ENCODE results near the gene ZNF783.
A peak's percentile ranks its signal among the peaks of the same experiment; 100 is the strongest.

Gene ZNF783

DNA sequence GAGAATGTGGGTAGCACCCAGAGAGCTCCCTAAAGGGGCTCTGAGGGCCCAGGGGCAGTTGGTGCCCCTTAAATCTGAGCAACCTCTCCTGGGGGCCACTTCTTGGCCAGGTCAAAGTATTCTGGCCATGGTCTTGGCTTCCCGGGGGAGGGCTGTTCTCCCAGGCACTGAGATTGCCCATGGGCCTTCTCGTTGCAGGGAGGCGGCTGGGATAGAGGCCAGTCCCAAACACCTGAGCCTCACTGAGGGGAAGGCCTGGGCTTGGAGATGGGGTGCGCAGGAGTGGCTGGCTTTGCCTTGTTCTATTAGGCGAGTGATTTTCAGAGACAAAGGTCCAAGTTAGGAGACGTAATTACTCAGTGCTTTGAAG lies 33.5 kb downstream of the ZNF783 start:
- Mint-ChIP-seq H3K9me3 (peaks cover 5% of the 10 kb centered on the region), H3K36me3 (peaks cover 25% of the 10 kb centered on the region), H3K4me1 (peaks cover 11% of the 10 kb centered on the region), H3K4me3 (no peak overlapping the region), H3K27me3 (no peaks in the 10 kb centered on the region), H3K27ac (no peak overlapping the region)
- no peak for ATAC-seq

DNA sequence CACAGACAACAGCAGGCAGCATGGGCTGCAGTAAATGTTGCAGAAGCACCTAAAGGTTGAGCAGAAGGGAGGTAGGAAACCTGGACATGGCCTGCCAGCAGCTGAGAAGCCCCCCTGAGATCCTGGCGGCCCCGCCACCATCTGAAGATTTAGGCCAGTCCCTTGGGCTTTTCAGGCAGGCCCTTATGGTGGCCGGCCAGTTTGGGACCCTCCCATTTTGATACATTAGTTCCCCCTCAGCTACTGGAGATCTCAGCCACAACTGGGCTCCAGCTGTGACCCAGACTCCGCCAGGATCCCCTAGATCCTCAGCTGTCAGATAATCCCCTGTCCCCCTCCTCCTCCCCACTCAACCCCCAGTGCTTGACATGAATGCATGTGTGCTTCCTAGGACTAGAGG lies 34.4 kb downstream of the ZNF783 start:
- H3K9me3 Mint-ChIP-seq = peaks cover 5% of the 10 kb centered on the region
- no peaks in the 10 kb centered on the region for H3K27me3 Mint-ChIP-seq
- ATAC-seq = no peak
- H3K27ac Mint-ChIP-seq = no peak overlapping the region
- H3K4me3 Mint-ChIP-seq = no peak overlapping the region
- peaks cover 5% of the 10 kb centered on the region for H3K4me1 Mint-ChIP-seq
- peaks cover 25% of the 10 kb centered on the region for H3K36me3 Mint-ChIP-seq

DNA sequence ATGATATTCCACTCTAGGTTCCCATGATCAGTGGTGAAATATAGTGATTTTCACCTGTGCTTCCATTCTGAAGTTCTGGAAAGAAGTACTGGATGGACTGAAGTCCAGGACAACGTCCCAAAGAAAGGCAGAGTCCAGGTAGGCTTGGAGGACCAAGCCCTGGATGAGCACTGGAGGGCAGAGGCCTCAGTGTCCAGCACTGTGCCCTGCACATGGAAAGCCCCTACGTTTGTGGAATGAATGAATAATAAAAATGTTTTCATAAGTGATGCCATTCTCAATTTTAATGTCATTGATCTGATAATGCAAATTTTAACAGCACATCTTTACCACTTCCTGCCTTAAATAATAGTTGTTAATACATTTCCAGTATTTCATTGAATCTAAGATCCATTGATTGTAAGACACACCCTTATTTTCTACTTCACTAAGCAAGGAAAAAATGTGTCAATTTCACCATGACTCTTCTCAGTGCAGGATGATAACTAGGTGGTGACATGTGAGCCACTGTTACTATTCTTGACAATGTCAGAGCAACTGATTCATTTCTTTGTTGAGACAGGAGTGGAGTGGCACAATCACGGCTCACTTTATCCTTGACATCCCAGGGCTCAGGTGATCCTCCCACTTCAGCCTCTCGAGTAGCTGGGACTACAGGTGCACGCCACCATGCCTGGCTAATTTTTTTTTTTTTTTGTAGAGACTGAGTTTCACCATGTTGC lies 35.2 kb downstream of the ZNF783 start:
- H3K4me1 Mint-ChIP-seq = peaks cover 5% of the 10 kb centered on the region
- no peak overlapping the region for H3K4me3 Mint-ChIP-seq

DNA sequence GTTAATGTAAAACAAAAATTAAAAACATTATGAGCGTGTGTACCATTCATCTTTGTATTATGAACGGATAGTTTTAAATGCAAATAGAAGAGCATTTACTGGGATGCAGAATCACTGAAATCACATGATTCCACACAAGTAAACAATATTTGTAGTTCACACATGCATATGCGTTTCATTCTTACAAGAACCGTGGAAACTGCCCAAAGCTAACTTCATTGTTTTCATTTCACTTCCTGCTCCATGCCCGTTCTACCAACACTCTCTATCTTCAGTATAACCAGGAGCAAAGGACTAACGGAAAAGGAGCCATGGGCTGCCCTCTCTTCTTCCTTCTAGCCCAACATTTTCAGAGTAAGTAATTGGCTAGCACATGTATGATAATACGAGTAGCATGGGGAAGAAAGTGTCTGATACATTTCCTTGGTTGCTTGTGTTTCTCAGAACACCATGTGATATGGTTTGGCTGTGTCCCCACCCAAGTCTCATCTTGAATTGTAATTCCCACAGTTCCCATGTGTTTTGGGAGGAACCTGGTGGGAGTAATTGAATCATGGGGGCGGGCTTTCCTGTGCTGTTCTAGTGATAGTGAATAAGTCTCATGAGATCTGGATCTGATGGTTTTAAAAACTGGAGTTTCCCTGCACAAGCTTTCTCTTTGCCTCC lies 38.8 kb downstream of the ZNF783 start:
- peaks cover 5% of the 10 kb centered on the region for H3K9me3 Mint-ChIP-seq
- no peak overlapping the region for H3K4me3 Mint-ChIP-seq
- peaks cover 6% of the 10 kb centered on the region for H3K36me3 Mint-ChIP-seq
- peaks cover 5% of the 10 kb centered on the region for H3K4me1 Mint-ChIP-seq
- no peak overlapping the region for H3K27ac Mint-ChIP-seq
- peaks cover 19% of the 10 kb centered on the region for H3K27me3 Mint-ChIP-seq
- no peak for ATAC-seq

More for the DNA sequence above, 35.2 kb downstream of the ZNF783 start:
- peaks cover 5% of the 10 kb centered on the region for H3K9me3 Mint-ChIP-seq
- no peak for ATAC-seq
- H3K27me3 Mint-ChIP-seq = no peaks in the 10 kb centered on the region
- no peak overlapping the region for H3K27ac Mint-ChIP-seq
- H3K36me3 Mint-ChIP-seq = peaks cover 25% of the 10 kb centered on the region

DNA sequence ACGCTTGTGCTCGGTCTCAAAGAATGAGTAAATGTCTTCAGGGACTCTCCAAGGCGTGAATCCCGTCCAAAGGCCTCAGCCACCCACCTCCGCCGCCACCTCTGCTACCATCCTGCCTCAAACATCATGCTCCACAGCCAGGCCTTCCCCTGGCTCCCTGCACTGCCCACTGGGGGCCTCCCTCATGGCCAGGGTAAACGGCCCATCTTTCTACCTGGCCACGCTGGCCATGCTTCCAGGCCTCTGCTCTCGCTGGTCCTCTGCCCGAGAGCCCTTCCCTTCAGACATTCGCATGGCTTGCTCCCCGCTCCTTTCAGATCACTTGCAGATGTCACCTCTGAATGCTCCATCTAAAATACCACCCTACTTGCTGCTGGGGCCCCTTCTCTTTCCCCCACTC lies 40.2 kb downstream of the ZNF783 start:
- peaks cover 27% of the 10 kb centered on the region for H3K27me3 Mint-ChIP-seq
- no peak overlapping the region for H3K4me3 Mint-ChIP-seq
- peaks cover 5% of the 10 kb centered on the region for H3K9me3 Mint-ChIP-seq
- H3K36me3 Mint-ChIP-seq = peaks cover 6% of the 10 kb centered on the region
- H3K4me1 Mint-ChIP-seq = peaks cover under 1% of the 10 kb centered on the region
- no peak for ATAC-seq
- H3K27ac Mint-ChIP-seq = no peak overlapping the region

DNA sequence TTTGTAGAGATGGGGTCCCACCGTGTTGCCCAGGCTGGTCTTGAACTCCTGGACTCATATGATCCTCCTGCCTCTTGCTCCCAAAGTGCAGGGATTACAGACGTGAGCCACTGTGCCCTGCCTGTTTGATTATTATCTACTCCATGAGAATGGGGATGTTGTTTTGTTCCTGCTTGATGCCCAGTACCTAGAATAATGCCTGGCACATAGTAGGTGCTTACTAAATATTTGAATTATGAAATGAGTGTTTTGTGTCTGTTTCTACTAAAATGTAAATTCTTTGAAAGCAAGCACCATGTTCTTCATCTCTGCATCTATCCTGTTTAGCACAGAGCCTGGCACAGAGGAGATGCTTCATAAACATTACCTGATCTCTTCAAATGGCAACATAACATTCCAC lies 40.9 kb downstream of the ZNF783 start:
- peaks cover 32% of the 10 kb centered on the region for H3K27me3 Mint-ChIP-seq
- H3K27ac Mint-ChIP-seq = no peak overlapping the region
- H3K36me3 Mint-ChIP-seq = peaks cover 3% of the 10 kb centered on the region
- no peaks in the 10 kb centered on the region for H3K4me1 Mint-ChIP-seq
- no peak for ATAC-seq
- H3K4me3 Mint-ChIP-seq = no peak overlapping the region
- peaks cover 5% of the 10 kb centered on the region for H3K9me3 Mint-ChIP-seq

DNA sequence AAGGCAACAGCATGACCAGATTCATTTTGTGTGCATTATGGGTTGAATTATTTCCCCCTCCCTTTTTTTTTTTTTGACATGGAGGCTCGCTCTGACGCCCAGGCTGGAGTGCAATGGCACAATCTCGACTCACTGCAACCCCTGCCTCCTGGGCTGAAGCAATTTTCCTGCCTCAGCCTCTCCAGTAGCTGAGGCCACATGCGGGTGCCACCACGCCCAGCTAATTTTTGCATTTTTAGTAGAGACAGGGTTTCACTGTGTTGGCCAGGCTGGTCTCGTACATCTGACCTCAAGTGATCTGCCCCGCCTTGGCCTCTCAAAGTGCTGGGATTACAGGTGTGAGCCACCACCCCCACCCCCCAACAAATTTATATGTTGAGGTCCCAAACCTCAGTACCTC lies 42.0 kb downstream of the ZNF783 start:
- no peaks in the 10 kb centered on the region for H3K36me3 Mint-ChIP-seq
- no peak overlapping the region for H3K4me3 Mint-ChIP-seq
- no peak overlapping the region for H3K27ac Mint-ChIP-seq
- peaks cover 32% of the 10 kb centered on the region for H3K27me3 Mint-ChIP-seq
- no peaks in the 10 kb centered on the region for H3K4me1 Mint-ChIP-seq
- peaks cover 1% of the 10 kb centered on the region for H3K9me3 Mint-ChIP-seq
- ATAC-seq = no peak

DNA sequence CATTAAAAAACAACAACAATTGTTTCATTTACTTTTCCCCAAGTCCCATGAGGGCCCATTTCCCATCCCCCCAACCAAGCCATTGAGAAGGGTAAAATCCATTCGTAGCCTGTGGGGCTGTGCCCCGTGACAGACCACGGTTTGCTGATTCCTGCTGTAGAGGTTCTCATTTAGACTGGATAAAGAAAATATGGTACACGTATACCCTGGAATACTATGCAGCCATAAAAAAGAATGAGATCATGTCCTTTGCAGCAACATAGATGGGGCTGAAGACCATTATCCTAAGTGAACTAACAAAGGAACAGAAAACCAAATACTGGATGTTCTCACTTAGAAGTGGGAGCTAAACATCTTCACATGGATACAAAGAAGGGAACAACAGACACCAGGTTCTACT lies 44.9 kb downstream of the ZNF783 start:
- H3K27ac Mint-ChIP-seq = no peak overlapping the region
- H3K4me1 Mint-ChIP-seq = no peaks in the 10 kb centered on the region
- H3K36me3 Mint-ChIP-seq = no peaks in the 10 kb centered on the region
- H3K9me3 Mint-ChIP-seq = no peaks in the 10 kb centered on the region
- no peak overlapping the region for H3K4me3 Mint-ChIP-seq
- peaks cover 32% of the 10 kb centered on the region for H3K27me3 Mint-ChIP-seq
- ATAC-seq = no peak

DNA sequence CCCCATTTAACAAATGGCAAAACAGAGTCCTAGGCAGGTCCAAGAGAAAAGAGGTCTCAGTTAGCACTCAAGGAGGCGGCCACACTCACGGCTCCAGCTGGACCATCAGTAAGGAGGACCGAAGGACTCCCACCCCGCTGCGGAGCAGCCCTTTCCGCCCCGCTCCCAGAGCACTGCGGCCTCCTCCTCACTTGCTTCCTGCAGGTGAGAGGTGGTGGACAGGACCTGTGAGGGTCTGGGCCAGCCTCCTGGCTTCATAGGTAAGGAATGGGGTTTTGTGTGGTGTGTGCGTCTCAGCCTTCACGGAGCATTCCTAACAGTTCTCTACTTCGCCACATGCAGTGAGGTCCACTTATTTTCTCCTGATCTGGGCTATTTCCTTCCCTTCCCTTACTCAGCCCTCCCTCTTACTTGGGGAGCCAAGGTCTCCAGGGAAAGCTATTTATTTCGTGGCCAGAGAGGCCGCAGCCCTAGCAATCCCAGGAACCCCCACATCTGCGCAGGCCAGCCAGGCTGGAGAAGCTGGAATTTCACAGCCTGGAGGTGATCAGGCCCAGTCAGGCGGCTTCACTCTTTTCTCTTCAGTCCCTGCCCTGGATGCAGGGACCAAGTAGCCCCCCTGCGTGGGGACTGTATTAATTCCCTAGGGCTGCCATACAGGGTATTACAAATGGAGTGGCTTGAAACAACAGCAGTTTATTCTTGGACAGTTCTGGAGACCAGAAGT lies 45.9 kb downstream of the ZNF783 start:
- no peak overlapping the region for H3K27ac Mint-ChIP-seq
- no peaks in the 10 kb centered on the region for H3K9me3 Mint-ChIP-seq
- H3K27me3 Mint-ChIP-seq = peaks cover 32% of the 10 kb centered on the region
- H3K4me3 Mint-ChIP-seq = no peak overlapping the region
- no peak for ATAC-seq
- no peaks in the 10 kb centered on the region for H3K36me3 Mint-ChIP-seq
- no peaks in the 10 kb centered on the region for H3K4me1 Mint-ChIP-seq

DNA sequence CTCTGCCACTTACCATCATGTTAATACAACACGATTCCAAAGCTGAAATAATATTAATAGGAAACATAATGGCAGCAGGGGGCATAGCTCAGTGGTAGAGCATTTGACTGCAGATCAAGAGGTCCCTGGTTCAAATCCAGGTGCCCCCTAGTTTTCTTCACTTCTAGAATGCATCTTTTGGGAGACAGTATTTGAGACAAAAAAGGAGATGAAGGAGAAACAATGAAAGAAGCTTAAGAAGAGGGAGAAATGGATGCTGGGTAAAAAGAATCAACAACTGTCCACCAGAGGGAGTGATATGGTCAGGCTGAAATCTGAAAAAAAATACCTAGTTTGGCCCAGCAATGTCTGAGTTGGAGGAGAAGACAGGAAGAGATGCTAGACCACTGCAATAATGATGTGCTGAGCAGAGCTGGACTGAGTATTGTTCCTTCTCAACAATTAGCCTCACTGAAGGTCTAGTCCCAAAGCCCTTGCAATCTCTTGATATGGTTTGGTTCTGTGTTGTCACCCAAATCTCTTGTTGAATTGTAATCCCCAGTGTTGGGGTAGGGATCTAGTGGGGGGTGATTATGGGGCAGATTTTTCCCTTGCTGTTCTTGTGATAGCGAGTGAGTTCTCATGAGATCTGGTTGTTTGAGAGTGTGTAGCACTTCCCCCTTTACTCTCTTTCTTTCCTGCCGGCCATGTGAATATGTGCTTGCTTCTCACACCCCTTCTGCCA lies 48.3 kb downstream of the ZNF783 start:
- Mint-ChIP-seq H3K27me3 (peaks cover 16% of the 10 kb centered on the region), H3K4me1 (no peaks in the 10 kb centered on the region), H3K27ac (no peak overlapping the region), H3K9me3 (no peaks in the 10 kb centered on the region), H3K4me3 (no peak overlapping the region), H3K36me3 (no peaks in the 10 kb centered on the region)
- ATAC-seq = peak; percentile 57

DNA sequence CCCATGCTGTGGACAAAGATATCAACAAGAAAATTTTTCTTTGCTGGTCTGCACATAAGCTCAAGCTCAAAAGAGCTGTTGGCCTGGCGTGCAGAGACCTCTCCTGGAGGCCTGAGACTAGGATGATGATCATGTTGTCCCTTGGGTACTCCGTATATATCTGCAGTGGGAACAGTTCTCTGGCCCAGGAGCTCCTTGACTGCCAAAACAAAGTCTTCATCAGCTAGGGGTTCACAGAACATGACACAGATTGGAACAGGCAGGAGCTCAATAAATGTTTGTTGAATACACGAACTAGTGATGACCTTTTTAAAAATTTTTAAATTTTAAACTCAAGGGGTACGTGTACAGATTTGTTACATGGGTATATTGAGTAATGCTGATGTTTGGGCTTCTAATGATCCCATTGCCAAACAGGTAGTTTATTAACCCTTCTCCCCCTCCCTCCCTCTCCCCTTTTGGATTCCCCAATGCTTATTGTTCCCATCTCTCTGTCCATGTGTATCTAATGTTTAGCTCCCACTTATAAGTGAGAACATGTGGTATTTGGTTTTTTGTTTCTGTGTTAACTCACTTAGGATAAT lies 49.1 kb downstream of the ZNF783 start:
- Mint-ChIP-seq H3K4me1 (no peaks in the 10 kb centered on the region), H3K27ac (no peak overlapping the region), H3K4me3 (no peak overlapping the region), H3K27me3 (peaks cover 11% of the 10 kb centered on the region), H3K9me3 (no peaks in the 10 kb centered on the region), H3K36me3 (no peaks in the 10 kb centered on the region)
- ATAC-seq = no peak

DNA sequence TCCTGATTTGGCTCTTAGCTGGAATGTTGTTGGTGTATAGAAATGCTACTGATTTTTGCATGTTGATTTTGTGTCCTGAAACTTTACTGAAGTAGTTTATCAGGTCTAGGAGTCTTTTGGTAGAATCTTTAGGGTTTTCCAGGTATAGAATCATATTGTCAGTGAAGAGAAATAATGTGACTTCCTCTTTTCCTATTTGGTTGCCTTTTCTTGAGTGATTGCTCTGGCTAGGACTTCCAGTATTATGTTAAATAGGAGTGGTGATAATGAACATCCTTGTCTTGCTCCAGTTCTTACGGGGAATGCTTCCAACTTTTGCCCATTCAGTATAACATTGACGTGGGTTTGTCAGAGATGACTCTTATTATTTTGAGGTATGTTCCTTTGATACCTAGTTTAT lies 52.0 kb downstream of the ZNF783 start:
- no peak for ATAC-seq
- no peak overlapping the region for H3K4me3 Mint-ChIP-seq
- no peak overlapping the region for H3K27ac Mint-ChIP-seq
- H3K9me3 Mint-ChIP-seq = no peaks in the 10 kb centered on the region
- H3K27me3 Mint-ChIP-seq = peaks cover 2% of the 10 kb centered on the region
- no peaks in the 10 kb centered on the region for H3K4me1 Mint-ChIP-seq
- no peaks in the 10 kb centered on the region for H3K36me3 Mint-ChIP-seq

DNA sequence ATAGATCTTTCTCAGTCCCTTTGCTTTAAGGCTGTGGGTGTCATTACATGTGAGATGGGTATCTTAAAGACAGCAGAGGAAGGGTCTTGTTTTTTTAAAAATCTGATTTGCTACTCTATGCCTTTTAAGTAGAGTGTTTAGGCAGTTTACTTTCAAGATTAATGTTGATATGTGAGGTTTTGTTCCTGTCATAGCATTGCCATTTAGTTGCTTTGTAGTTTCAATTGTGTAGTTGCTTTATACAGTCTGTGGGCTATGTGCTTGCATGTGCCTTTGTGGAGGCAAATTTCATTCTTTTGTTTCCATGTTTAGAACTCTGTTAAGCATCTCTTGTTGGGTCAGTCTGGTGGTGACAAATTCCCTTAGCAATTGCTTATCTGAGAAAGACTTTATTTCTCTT lies 54.6 kb downstream of the ZNF783 start:
- Mint-ChIP-seq H3K4me1 (peaks cover under 1% of the 10 kb centered on the region), H3K27ac (no peak overlapping the region), H3K27me3 (peaks cover 28% of the 10 kb centered on the region), H3K9me3 (no peaks in the 10 kb centered on the region), H3K4me3 (no peak overlapping the region), H3K36me3 (no peaks in the 10 kb centered on the region)
- no peak for ATAC-seq

DNA sequence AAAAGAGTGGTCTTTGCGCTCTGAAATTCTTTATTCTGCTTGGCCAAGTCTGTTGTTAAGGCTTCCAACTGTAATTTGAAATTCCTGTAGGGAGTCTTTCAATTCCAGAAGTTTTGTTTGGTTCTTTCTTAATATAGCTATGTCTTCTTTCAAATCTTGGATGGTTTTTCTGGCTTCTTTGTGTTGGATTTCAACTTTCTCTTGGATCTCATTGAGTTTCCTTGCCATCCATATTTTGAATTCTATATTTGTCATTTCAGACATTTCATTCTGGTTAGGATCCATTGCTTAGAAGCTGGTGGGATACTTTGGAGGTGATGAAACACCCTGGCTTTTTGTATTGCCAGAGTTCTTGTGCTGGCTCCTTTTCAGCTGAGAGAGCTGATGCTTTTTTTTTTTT lies 55.5 kb downstream of the ZNF783 start:
- Mint-ChIP-seq H3K27me3 (peaks cover 36% of the 10 kb centered on the region), H3K9me3 (no peaks in the 10 kb centered on the region), H3K27ac (no peak overlapping the region), H3K4me3 (no peak overlapping the region), H3K36me3 (no peaks in the 10 kb centered on the region), H3K4me1 (peaks cover 7% of the 10 kb centered on the region)
- no peak for ATAC-seq
